H9 (cell line): ENCODE results near the gene GYG2. TPM values are rescaled to one million over a fixed set of nuclear protein-coding genes. Genes with fewer than 3 reads are reported as not detected.

Experiments
- DNase-seq: peaks from one replicate; pipeline ENCODE4 v3.0.0-alpha.2; 2017
- H2AFZ ChIP-seq: one replicate; pipeline ENCODE4 v1.6.1; 2013; ENCODE audit warnings: mild to moderate bottlenecking, low read length, control low read depth, moderate library complexity
- H2AK5ac ChIP-seq: 2 replicates; pipeline ENCODE4 v1.6.1; 2013; ENCODE audit warnings: low read length, control low read depth, mixed read lengths; ENCODE audit not compliant: insufficient read length
- H2BK120ac ChIP-seq: one replicate; pipeline ENCODE4 v1.6.1; 2013; ENCODE audit warnings: low read depth, mild to moderate bottlenecking, low read length, control low read depth, inconsistent platforms; ENCODE audit not compliant: poor library complexity, severe bottlenecking
- H2BK12ac ChIP-seq: 2 replicates; pipeline ENCODE4 v1.6.1; 2013; ENCODE audit warnings: low read length, control low read depth, mixed read lengths, low read depth; ENCODE audit not compliant: insufficient read length
- H2BK15ac ChIP-seq: 2 replicates; pipeline ENCODE4 v1.6.1; 2013; ENCODE audit warnings: low read depth, low read length, control low read depth
- H2BK20ac ChIP-seq: one replicate; pipeline ENCODE4 v1.6.1; 2013; ENCODE audit warnings: low read depth, mild to moderate bottlenecking, low read length, control low read depth, inconsistent platforms; ENCODE audit not compliant: poor library complexity, severe bottlenecking
- H2BK5ac ChIP-seq: 2 replicates; pipeline ENCODE4 v1.6.1; 2013; ENCODE audit warnings: low read length, control low read depth, mixed read lengths; ENCODE audit not compliant: insufficient read length
- H3K14ac ChIP-seq: 2 replicates; pipeline ENCODE4 v1.6.1; 2013; ENCODE audit warnings: low read length, control low read depth; ENCODE audit not compliant: insufficient read depth
- H3K18ac ChIP-seq: 2 replicates; pipeline ENCODE4 v1.6.1; 2013; ENCODE audit warnings: low read depth, mild to moderate bottlenecking, mixed read lengths, low read length, control low read depth; ENCODE audit not compliant: insufficient read length
- H3K23ac ChIP-seq: 2 replicates; pipeline ENCODE4 v1.6.1; 2013; ENCODE audit warnings: low read length, control low read depth, mixed read lengths, low read depth; ENCODE audit not compliant: insufficient read length
- H3K23me2 ChIP-seq: 2 replicates; pipeline ENCODE4 v1.6.1; 2013; ENCODE audit warnings: low read depth, mild to moderate bottlenecking, mixed read lengths, low read length, control low read depth; ENCODE audit not compliant: insufficient read length, poor library complexity, severe bottlenecking
- H3K27ac ChIP-seq: 2 replicates; pipeline ENCODE4 v1.5.1; 2013; ENCODE audit warnings: low read length, control low read depth, mixed read lengths, low read depth; ENCODE audit not compliant: insufficient read length
- H3K27me3 ChIP-seq: 2 replicates; pipeline ENCODE4 v1.6.1; 2013; ENCODE audit warnings: low read length, control low read depth, inconsistent platforms; ENCODE audit not compliant: insufficient read depth
- H3K4ac ChIP-seq: 2 replicates; pipeline ENCODE4 v1.6.1; 2013; ENCODE audit warnings: low read depth, mild to moderate bottlenecking, control low read depth, inconsistent platforms, low read length, moderate library complexity
- H3K4me1 ChIP-seq: 2 replicates; pipeline ENCODE4 v1.6.1; 2013; ENCODE audit warnings: low read length, control low read depth, inconsistent platforms; ENCODE audit not compliant: insufficient read depth
- H3K4me2 ChIP-seq: 2 replicates; pipeline ENCODE4 v1.6.1; 2013; ENCODE audit warnings: low read length, control low read depth, mixed read lengths; ENCODE audit not compliant: insufficient read length, insufficient read depth
- H3K56ac ChIP-seq: 2 replicates; pipeline ENCODE4 v1.6.1; 2013; ENCODE audit warnings: low read depth, mild to moderate bottlenecking, mixed read lengths, low read length, control low read depth; ENCODE audit not compliant: insufficient read length
- H3K79me1 ChIP-seq: 2 replicates; pipeline ENCODE4 v1.6.1; 2013; ENCODE audit warnings: low read depth, mild to moderate bottlenecking, moderate library complexity, low read length, control low read depth, inconsistent platforms; ENCODE audit not compliant: insufficient read depth, poor library complexity, severe bottlenecking
- H3K79me2 ChIP-seq: 2 replicates; pipeline ENCODE4 v1.6.1; 2013; ENCODE audit warnings: low read length, control low read depth, inconsistent platforms; ENCODE audit not compliant: insufficient read depth
- H3K9ac ChIP-seq: 2 replicates; pipeline ENCODE4 v1.6.1; 2013; ENCODE audit warnings: low read length, control low read depth, mixed read lengths; ENCODE audit not compliant: insufficient read length; ENCODE audit errors: extremely low read depth
- H3K9me3 ChIP-seq: one replicate; pipeline ENCODE4 v1.6.1; 2013; ENCODE audit warnings: low read depth, low read length, inconsistent platforms; ENCODE audit not compliant: control insufficient read depth
- H3T11ph ChIP-seq: one replicate; pipeline ENCODE4 v1.6.1; 2013; ENCODE audit warnings: mild to moderate bottlenecking, low read length, control low read depth, inconsistent platforms
- H4K20me1 ChIP-seq: one replicate; pipeline ENCODE4 v1.6.1; 2013; ENCODE audit not compliant: control insufficient read depth, insufficient read length, insufficient read depth
- H4K5ac ChIP-seq: 2 replicates; pipeline ENCODE4 v1.6.1; 2013; ENCODE audit warnings: low read depth, mild to moderate bottlenecking, mixed read lengths, low read length, control low read depth; ENCODE audit not compliant: insufficient read length
- H4K8ac ChIP-seq: replicated peaks from 2 replicates; pipeline ENCODE4 v1.6.1; 2013; ENCODE audit warnings: low read length, control low read depth, mixed read lengths, low read depth; ENCODE audit not compliant: insufficient read length
- H4K91ac ChIP-seq: 2 replicates; pipeline ENCODE4 v1.6.1; 2013; ENCODE audit warnings: low read depth, mild to moderate bottlenecking, moderate library complexity, mixed read lengths, low read length, control low read depth; ENCODE audit not compliant: insufficient read length
- H3K27ac Mint-ChIP-seq, 3 experiments: 2 replicates in 2 of 3; 3 replicates in 1 of 3; pipeline ENCODE4 v1.8.0; 2020 to 2021; ENCODE audit warnings: mixed read lengths in 3 of 3, mild to moderate bottlenecking in 1 of 3, moderate library complexity in 1 of 3
- H3K27me3 Mint-ChIP-seq: 2 replicates; pipeline ENCODE4 v1.8.0; 2021; ENCODE audit warnings: low read depth, mild to moderate bottlenecking, moderate library complexity, mixed read lengths
- H3K36me3 Mint-ChIP-seq, 3 experiments: 2 replicates in 2 of 3; 3 replicates in 1 of 3; pipeline ENCODE4 v1.8.0; 2020 to 2021; ENCODE audit warnings: low read depth in 3 of 3, mixed read lengths in 3 of 3; ENCODE audit not compliant: insufficient read depth in 1 of 3
- H3K4me1 Mint-ChIP-seq, 2 experiments: 2 replicates each; pipeline ENCODE4 v1.8.0; 2020; ENCODE audit warnings: mixed read lengths in 2 of 2
- H3K4me3 Mint-ChIP-seq, 2 experiments: 2 replicates in 1 of 2; 3 replicates in 1 of 2; pipeline ENCODE4 v1.8.0; 2020 to 2021; ENCODE audit warnings: mild to moderate bottlenecking in 2 of 2, mixed read lengths in 2 of 2, moderate library complexity in 1 of 2
- H3K9me3 Mint-ChIP-seq, 2 experiments: 2 replicates in 1 of 2; 3 replicates in 1 of 2; pipeline ENCODE4 v1.8.0; 2020; ENCODE audit warnings: mild to moderate bottlenecking in 2 of 2, mixed read lengths in 2 of 2, moderate library complexity in 1 of 2
- WGBS: extraction: QIAGEN DNeasy Blood & Tissue Kit; methylation state at CpG from one replicate; pipeline ENCODE4 v1.1.7; 2013; ENCODE audit warnings: missing lambda C conversion rate, low lambda C conversion rate, mixed read lengths; ENCODE audit not compliant: insufficient read length; ENCODE audit errors: extremely low coverage; 5-methylcytosine and 5-hydroxymethylcytosine counted together
- total RNA-seq: library from RNA; stranded (reverse); gene quantifications from 2 replicates; pipeline ENCODE4 v1.2.1, GENCODE V29; 2021
- TF ChIP-seq, protein P1 (sequence below): fragments of 200-600 bp; sonication (generic); conservative IDR thresholded peaks from 3 replicates; pipeline ENCODE4 v1.8.0; 2021; ENCODE audit warnings: antibody characterized with exemption, mild to moderate bottlenecking

The GYG2 gene
- total RNA-seq, 1 experiment from 2014 or later = 95.9 TPM

DNA sequence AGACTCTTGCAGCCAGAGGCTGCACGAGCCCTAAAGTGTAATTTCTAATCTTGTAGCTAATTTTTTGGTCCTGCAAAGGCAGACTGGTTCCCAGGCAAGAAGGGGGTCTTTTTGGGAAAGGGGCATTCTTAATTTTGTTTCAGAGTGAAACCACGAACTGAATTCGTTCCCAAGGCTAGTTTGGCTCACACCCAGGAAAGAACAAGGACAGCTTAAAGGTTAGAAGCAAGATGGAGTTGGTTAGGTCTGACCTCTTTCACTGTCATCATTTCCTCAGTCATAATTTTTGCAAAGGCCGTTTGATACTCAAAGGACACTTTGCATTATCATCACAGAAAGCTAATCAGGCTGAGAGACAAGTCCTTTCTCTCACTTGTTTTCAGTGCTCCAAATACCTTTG is 46.0 kb upstream of the GYG2 start:
- no peak overlapping the region for H4K91ac ChIP-seq
- Mint-ChIP-seq H3K27ac (peak overlapping the region in 2 of 3 experiments; percentile 74 to 98; a peak in 6 of 7 replicates), H3K27me3 (no peaks in the 10 kb centered on the region; the same call in 1 of the 2 replicates), H3K4me3 (peak overlapping the region in 1 of 2 experiments; percentile 10; a peak in 1 of 5 replicates), H3K36me3 (peaks cover 0 to 2% (median 0%) of the 10 kb centered on the region in 3 experiments; a peak in 1 of 7 replicates), H3K4me1 (peaks cover 58 to 60% of the 10 kb centered on the region in 2 experiments), H3K9me3 (no peaks in the 10 kb centered on the region)
- H4K20me1 ChIP-seq = no peaks in the 10 kb centered on the region
- no peak overlapping the region for H2BK15ac ChIP-seq
- no peak overlapping the region for H3T11ph ChIP-seq
- H3K14ac ChIP-seq = no peak overlapping the region
- no peak overlapping the region for H3K4me2 ChIP-seq
- H3K9ac ChIP-seq = no peak overlapping the region
- no peak overlapping the region for H3K4ac ChIP-seq
- no peak overlapping the region for H2AFZ ChIP-seq
- H3K27ac ChIP-seq = no peak overlapping the region
- no peaks in the 10 kb centered on the region for H3K79me2 ChIP-seq
- H3K9me3 ChIP-seq = no peaks in the 10 kb centered on the region
- no peak for DNase-seq
- no peak overlapping the region for H3K23ac ChIP-seq
- H4K5ac ChIP-seq = no peak overlapping the region
- H3K18ac ChIP-seq = no peak overlapping the region
- no peak overlapping the region for H2BK12ac ChIP-seq
- H4K8ac ChIP-seq = no peak overlapping the region
- H3K56ac ChIP-seq = no peak overlapping the region
- no peak overlapping the region for H2BK20ac ChIP-seq
- no peaks in the 10 kb centered on the region for H3K27me3 ChIP-seq
- no peak overlapping the region for H2BK120ac ChIP-seq
- H3K23me2 ChIP-seq = no peaks in the 10 kb centered on the region
- H3K79me1 ChIP-seq = no peaks in the 10 kb centered on the region
- WGBS = no CpG with 5 or more reads among the region's 4 CpGs
- TF ChIP-seq, protein P1, sequence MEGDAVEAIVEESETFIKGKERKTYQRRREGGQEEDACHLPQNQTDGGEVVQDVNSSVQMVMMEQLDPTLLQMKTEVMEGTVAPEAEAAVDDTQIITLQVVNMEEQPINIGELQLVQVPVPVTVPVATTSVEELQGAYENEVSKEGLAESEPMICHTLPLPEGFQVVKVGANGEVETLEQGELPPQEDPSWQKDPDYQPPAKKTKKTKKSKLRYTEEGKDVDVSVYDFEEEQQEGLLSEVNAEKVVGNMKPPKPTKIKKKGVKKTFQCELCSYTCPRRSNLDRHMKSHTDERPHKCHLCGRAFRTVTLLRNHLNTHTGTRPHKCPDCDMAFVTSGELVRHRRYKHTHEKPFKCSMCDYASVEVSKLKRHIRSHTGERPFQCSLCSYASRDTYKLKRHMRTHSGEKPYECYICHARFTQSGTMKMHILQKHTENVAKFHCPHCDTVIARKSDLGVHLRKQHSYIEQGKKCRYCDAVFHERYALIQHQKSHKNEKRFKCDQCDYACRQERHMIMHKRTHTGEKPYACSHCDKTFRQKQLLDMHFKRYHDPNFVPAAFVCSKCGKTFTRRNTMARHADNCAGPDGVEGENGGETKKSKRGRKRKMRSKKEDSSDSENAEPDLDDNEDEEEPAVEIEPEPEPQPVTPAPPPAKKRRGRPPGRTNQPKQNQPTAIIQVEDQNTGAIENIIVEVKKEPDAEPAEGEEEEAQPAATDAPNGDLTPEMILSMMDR = no peak
- H3K4me1 ChIP-seq = peaks cover 4% of the 10 kb centered on the region; the same call in 1 of the 2 replicates
- H2AK5ac ChIP-seq = no peak overlapping the region
- no peak overlapping the region for H2BK5ac ChIP-seq
